Stimulated activated CD4-positive, alpha-beta T cell treated with anti-CD3 and anti-CD28 coated beads, TNF-alpha, amount 100 ng/mL, for 48 hours (primary cell): ENCODE measurements around the gene PYROXD2.
"Not testable (repeated sequence)": the region's sequence is repeated elsewhere in the genome, so short reads cannot be mapped to it uniquely, and the experiment has no call there.

Source experiments
- DNase-seq, 3 donors: peaks; one replicate each; pipeline ENCODE4 v3.0.0-alpha.2; 2020; ENCODE audit warnings: low read depth in 3 of 3

Gene PYROXD2

DNA sequence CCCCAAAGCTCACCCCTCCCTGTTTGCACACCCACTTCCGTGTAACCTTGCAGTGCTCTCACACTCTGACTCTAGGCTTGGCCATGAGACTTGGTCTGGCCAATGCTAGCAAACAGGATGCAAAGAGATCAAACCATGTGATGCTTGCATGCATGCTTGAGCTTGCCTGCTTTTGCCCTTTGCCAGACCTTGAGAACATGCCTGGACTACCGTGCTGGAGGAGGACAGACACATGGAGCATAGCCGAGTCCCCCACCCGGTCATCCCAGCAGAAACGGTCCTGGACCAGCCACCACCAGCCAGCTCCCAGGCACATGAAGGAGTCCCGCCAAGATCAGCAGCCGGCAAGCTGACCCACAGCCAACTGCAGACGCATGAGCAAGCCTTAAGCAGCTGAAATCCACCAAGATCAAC, 23.4 kb downstream of the PYROXD2 start:
- no peak for DNase-seq

DNA sequence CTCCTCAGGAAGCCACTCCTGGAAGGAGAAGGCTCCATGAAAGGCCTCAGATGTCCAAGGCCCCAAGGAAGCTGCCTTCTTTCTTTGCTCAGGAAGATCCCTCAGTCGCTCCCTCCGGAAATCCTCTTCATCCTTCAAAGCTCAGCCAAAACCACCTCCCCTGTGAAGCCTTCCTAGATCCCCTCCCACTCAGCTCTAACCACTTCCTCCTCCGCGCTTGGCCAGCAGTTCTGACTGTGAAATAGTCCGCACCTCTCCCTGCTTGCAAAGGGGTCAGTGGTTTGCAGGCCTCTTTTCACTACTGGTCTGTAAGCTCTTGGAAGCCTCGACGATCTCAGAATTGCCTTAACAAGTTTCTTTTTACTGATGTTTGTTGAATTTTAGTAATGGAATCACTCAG, 23.9 kb downstream of the PYROXD2 start:
- no peak for DNase-seq

- no peak for DNase-seq
Measured at GRCh38 chr10:98390406-98390805, 24.6 kb downstream of the PYROXD2 start.

GRCh38 chr10:98389398-98389797, 25.6 kb downstream of the PYROXD2 start:
- no peak for DNase-seq

DNA sequence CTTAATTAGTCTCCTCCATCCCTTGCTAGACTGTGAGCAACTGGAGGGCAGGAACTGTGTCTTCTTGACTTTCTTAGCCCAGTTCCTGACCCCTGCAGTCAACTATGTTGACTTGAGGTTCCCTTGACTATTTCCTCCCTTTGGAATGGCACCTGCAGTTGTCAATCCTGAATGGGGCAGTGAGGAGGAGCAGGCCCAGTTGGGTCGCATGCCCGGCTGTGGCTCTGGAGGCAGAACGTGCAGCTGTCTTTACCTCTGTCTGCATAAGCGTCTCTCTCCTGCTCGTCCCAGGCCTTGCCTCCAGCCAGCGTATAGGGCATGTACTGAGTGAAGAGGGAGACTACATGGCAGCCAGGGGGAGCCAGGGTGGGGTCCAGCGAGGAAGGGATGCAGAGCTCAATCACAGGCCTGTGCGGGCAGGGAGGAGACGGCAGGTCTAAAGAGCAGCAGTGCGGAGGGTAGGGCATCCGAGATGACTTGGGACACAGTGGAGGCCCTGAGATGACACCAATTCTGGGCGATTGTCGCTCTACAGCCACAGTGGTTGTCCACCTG, 26.8 kb downstream of the PYROXD2 start:
- DNase-seq: no peak

DNA sequence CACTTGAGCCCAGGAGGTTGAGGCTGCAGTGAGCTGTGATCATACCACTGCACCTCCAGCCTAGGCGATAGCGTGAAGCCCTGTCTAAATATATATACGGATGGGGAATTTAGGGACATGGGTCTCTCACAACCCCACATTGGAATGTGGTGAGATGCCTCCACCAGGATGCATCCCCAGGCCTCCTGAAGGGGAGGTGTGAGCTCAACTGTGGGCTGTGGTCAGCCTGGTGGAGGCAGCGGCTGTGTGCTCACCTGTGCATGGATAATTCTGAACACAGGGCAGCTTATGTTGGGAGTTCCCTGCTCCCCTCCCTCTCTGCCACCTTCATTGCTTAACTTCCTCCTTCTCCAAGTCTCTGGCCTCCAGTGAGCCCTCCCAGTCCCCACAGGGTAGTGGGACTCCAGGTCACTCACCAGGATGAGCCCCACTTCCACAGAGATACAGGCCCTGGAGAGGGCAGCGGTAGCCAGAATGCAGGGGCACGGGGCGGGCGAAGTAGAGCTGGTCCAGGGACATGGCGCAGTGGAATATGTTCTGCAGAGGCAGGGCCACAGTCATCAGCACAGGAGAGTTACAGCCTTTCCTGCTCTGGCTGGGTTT, 30.4 kb downstream of the PYROXD2 start:
- DNase-seq: no peak

- DNase-seq: no peak
Measured at GRCh38 chr10:98383869-98384268, 31.1 kb downstream of the PYROXD2 start.

DNA sequence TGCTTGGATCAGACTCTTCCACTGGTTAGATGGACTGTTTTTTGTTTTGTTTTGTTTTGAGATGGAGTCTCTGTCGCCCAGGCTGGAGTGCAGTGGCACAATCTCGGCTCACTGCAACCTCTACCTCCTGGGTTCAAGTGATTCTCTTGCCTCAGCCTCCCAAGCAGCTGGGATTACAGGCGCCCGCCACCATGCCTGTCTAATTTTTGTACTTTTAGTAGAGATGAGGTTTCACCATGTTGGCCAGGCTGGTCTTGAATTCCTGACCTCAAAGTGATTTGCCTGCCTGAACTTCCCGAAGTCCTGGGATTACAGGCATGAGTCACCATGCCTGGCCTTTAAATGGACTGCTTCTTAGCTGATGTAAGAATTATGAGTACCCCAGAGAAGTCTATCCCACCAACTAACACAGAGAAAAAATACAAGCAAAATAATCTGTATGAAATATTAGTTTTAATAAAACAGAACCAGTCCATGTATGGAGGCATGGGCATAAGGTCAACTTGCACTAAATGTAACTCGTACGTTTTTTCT, 31.8 kb downstream of the PYROXD2 start:
- not testable (repeated sequence) for DNase-seq

- no peak for DNase-seq
Measured at GRCh38 chr10:98382691-98383101, 32.3 kb downstream of the PYROXD2 start.

- no peak for DNase-seq
Measured at GRCh38 chr10:98380493-98381339, 34.3 kb downstream of the PYROXD2 start.

- no peak for DNase-seq
Measured at GRCh38 chr10:98378722-98379121, 36.3 kb downstream of the PYROXD2 start.

GRCh38 chr10:98377536-98377935, 37.4 kb downstream of the PYROXD2 start:
- no peak for DNase-seq

DNA sequence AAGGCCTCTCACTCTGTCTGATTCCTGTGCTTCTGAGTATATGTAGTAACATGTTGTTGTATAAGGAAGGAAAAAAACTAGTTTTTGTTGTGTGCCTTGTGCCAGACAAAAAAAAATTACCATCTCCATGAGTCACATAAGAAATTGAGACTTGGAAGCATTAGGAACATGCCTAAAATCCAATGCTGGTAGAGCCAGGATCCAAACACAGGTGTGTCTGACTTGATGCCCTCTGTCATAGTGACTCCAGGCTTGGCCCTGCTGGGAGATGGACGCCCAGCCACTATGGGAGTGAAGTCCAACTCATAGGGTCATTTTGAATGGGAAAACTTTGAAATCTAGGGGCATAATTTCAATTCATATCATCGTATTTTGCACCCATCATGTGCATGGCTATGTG, 38.0 kb downstream of the PYROXD2 start:
- DNase-seq: no peak

DNA sequence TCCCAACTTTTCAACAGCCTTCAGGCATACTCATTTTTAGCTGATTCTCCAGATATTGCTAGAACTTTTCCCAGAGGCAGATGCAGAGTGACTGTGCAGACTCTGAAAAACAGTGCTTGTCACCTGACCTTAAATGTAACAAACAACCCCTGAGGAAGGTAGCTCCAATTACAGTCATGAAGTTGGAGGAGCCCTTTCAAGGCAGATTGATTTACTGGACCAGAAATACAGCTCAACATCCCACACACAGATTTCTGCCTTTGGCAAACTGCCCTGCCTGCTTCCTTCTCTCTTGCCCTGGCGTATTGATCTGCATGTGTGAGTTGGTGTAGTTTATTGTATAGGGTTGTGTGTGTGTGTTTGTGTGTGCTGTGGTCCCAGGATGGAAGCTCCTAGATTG, 38.5 kb downstream of the PYROXD2 start:
- DNase-seq: no peak

- DNase-seq: no peak
Measured at GRCh38 chr10:98374217-98374985, 40.6 kb downstream of the PYROXD2 start.

DNA sequence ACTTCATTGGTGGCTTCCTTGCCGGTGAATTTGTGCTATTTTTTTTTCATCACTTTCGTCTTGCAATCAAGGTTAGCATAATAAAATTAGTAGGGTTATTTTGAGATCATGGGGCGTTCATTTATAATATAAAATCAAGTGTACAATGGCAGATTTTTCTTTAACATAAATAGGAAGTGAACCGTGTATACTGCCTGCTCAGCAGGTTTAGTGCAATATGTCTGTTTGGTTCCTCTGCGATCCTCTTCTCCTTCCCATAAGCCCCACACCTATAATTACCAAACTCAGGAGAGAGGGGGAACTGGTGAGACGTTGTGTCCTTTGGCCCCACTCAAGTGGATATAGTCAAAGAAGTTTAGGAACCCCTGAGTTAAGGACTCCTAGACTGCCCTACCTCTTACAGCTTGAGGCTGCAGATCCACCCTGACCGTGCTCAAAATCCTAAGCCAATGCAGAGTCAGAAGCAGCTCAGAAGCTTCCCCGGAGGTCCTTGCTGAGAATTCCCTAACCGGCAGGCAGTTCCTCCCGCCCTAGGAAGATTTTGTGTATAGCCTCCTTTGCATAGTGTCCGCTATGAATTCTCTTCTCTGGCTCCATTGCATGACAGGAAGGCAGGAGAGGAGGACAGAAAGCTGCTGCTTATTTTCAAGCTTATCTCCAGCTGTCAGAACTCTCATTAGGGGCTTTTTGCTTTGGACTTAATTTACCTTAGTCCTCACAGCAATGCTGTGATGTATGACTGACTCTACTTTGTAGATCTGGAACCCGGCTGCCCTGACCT, 41.5 kb downstream of the PYROXD2 start:
- DNase-seq: no peak

- DNase-seq: no peak
Measured at GRCh38 chr10:98370831-98371820, 43.9 kb downstream of the PYROXD2 start.

GRCh38 chr10:98369801-98370200, 45.2 kb downstream of the PYROXD2 start:
- no peak for DNase-seq

- no peak for DNase-seq
Measured at GRCh38 chr10:98368644-98369043, 46.3 kb downstream of the PYROXD2 start.
